Tongue (tissue), 2 donors: ENCODE results near the gene APC. TPM values are rescaled to one million over a fixed set of nuclear protein-coding genes. Genes with fewer than 3 reads are reported as not detected.

Source experiments
- small RNA-seq: library from RNA; depleted of rRNA; stranded (forward); fragments of <200 nt; gene quantifications from one replicate; pipeline ENCODE3, GENCODE V24; 2014; ENCODE audit warnings: low replicate concordance
- total RNA-seq: library from RNA; depleted of rRNA; stranded (reverse); fragments of >200 nt; gene quantifications from one replicate; pipeline ENCODE4 v1.2.3, GENCODE V29; 2014

APC gene
- total RNA-seq, 1 donor from 2014 or later, result 129 TPM

Small RNAs within 50 kb of the gene (small RNA-seq; reads per million reads assigned to genes)
- gene RNU6-482P, result not detected

Other genes with a start within 250 kb of the APC start
- gene SRP19, start 123.4 kb downstream of the APC start, total RNA-seq, result 43.8 TPM
- 45.3 TPM for gene REEP5, start 184.3 kb downstream of the APC start, total RNA-seq
- 69.3 TPM for gene DCP2, start 238.9 kb downstream of the APC start, total RNA-seq